ENCODE measurements around the gene TMEM98.
"Not testable (repeated sequence)": the region's sequence is repeated elsewhere in the genome, so short reads cannot be mapped to it uniquely, and the experiment has no call there.

Gene TMEM98

GRCh38 chr17:32944248-32945020 lies 16.5 kb downstream of the TMEM98 start:
- DNase-seq = no peak

GRCh38 chr17:32946375-32947135 lies 18.6 kb downstream of the TMEM98 start:
- no peak for DNase-seq

GRCh38 chr17:32947736-32948135 lies 19.8 kb downstream of the TMEM98 start:
- no peak for DNase-seq

DNA sequence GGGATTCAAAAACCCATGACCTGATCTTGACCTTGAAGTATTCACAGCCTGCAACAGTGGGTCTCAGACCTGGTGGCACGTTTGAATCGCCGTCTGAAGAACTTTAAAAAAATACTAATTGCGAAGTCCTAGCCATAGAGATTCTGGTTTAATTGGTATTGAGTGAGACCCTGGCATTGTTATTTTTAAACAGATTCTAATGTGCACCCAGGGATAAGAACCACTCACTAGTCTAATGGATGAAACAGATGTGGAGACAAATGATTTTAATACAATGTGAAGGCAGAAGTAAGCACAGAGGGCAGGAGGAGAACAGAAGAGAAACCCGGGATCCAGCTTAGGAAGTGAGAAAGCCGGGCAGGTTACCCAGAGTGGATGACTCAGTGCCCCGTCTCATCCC lies 21.2 kb downstream of the TMEM98 start:
- DNase-seq = no peak

DNA sequence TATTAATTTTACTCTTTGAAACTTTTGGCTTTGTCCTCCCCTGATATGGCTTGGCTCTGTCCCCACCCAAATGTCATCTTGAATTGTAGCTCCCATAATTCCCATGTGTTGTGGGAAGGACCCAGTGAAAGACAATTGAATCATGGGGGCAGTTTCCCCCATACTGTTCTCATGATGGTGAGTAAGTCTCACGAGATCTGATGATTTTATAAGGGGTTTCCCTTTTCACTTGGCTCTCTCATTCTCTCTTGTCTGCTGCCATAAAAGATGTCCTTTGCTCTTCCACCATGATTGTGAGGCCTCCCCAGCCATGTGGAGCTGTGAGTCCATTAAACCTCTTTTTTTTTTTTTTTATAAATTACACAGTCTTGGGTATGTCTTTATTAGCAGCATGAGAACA lies 24.5 kb downstream of the TMEM98 start:
- not testable (repeated sequence) for DNase-seq

- DNase-seq = no peak
These were observed 25.1 kb downstream of the TMEM98 start for GRCh38 chr17:32953045-32953444.

DNA sequence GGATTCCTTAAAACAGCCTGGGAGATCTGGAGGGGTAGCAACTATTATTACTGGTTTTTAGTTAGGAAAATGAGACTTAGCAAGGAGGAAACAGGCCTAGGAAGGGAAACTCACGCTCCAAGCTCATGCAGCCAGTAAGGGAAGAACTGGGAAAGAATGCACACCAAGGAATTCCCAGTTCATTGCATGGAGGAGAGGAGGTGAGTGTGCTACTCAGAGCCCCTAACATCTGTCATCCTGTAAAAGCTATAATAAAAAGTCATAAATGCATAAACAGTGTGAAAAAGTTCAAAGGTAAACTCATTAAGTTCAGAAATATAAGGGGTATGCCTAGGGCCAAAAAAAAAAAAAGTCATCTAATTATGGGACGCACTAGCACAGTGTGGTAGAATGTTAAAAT lies 25.9 kb downstream of the TMEM98 start:
- DNase-seq = no peak

DNA sequence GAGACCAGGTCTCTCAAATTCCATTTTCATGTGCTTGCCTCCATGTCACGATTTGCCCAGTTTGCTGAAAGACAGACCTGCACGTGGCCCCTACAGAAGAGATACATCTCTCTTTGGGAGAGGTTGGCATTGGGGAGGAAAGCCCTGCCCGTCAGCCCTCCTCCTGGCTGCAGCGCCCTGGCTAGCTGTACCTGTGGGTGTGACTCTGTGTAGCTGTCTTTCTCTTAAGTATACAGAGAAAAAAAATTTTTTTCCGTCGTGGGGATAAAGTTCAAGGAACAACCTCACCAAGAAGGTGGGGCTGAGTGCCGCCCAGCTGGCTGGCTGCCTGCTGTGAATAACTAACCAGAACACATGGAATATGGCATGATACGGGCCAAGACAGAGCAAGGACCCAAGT lies 26.5 kb downstream of the TMEM98 start:
- DNase-seq = no peak

DNA sequence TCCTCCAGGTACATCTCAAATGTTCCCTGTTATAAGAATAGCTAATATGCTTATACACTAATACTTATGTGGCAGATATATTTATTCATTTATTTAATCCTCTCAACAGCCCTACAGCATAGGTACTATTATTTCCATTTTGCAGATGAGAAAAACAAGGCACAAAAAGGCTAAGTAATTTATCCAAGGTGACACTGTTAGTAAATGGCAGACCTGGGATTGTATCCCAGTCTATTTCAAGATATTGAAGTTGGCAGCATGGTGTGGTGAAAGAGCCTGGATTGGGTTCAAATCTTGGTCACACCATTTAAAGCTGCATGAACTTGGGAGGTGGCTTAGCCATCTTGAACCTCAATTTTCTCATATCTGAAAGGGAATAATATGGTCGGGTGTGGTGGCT lies 27.2 kb downstream of the TMEM98 start:
- no peak for DNase-seq

DNA sequence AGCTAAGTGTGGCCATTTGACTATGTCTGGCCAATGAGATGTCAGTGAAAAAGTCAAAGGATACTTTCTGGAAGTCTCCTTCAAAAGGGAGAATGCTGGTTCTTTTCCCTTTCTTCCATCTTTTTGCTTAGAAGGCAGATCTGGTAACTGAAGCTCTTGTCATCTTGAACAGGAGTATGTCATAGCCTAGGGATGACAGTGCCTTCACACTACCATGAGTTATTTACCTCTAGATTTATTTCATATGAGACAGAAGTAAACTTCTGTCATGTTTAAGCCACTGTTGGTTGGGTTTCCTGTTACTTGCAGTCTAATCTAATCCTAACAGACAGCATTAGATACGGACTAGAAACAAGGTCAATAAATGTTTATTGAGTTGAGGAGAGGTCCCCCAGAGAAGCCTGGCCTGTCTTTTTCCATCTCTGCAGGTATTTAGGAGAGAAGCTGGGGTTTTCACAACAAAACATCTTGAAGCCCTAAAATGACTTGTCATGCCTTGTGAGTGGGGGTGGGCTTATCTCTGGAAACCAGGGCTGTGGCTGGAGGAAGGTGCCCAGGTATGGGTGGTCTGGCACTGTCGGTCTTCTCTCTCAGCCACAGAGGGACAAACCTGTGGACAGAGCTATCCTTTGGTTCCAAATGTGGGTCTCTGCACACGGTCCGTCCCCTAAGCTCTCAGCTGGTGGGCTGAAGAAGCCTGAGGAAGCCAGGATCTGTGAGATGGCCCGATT lies 28.5 kb downstream of the TMEM98 start:
- no peak for DNase-seq

DNA sequence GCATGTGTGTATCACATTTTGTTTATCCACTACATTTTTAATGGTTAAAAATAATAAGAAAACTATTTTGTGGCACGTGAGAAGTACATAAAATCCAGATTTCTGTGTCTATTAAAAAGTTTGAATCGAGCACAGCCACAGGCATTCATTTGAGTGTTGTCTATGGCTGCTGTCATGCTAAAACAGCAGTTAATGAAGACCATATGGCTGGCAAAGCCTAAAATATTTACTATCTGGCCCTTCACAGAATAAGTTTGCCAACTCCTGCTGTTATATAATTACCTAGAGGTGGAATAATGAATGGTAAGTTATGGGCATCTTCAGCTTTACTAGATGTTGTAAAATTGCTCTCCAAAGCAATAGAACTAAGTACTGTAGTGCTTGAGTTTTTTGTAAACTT lies 30.5 kb downstream of the TMEM98 start:
- no peak for DNase-seq

DNA sequence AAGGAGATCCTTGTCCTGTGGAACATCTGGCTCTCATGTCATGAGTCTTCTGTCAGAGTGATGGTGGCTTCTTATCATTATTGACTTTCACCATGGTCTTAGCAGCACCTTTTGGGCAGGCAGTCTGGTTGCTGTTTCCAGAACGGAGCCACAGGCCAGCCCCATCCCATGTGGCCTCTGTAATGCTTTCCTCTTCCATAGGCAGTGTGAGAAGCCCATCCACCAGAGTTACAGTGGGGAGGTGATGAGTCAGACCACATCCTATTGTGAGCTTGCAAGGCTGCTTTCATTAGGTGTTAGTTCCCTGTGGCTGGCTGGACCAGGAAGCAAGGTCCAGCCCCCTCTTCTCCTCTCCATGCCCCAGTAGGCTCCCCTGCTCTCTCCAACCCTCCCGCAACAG lies 32.9 kb downstream of the TMEM98 start:
- DNase-seq = no peak

DNA sequence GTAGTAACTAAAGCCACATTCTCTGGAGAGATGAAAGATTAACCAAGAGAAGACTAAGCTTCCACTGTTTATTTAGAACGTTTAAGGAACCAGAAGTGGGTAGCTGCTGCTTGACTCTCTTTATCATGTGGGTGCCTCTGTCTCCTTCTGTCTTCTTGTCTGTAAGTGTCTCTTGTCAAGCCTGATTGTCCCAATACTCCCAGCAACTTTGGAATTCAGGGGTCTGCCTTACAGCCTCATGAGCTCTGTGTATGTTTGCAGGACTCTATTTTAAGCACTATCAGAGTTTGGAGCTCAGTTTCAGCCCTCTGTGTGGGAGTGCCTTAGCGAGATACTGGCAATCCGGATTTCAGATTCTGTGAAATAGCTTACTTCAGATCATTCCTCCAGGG lies 34.4 kb downstream of the TMEM98 start:
- DNase-seq = no peak

- DNase-seq = no peak
These were observed 36.6 kb downstream of the TMEM98 start for GRCh38 chr17:32964541-32964940.

DNA sequence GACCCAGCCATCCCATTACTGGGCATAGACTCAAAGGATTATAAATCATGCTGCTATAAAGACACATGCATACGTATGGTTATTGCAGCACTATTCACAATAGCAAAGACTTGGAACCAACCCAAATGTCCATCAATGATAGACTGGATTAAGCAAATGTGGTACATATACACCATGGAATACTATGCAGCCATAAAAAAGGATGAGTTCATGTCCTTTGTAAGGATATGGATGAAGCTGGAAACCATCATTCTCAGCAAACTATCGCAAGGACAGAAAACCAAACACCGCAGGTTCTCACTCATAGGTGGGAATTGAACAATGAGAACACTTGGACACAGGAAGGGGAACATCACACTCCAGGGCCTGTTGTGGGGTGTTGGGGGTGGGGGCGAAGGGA lies 41.3 kb downstream of the TMEM98 start:
- not testable (repeated sequence) for DNase-seq

GRCh38 chr17:32970281-32970680 lies 42.3 kb downstream of the TMEM98 start:
- DNase-seq = no peak

DNA sequence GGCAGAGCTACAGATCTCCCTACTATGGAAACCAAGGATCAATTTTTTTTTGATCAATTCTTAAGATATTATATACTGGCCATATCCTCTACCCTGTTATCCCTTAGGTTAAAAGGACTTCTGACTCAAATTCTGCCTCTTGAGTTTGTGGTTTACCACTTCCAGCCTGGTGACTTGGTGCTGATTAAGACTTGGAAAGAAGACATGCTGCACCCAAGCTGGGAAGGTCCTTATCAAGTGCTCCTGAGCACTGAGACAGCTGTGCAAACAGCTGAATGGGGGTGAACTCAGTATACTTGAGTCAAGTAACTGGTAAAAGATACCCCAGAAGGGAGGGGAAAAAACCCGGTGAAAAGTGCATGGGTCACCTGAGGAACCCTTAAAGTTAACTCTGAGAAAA lies 43.2 kb downstream of the TMEM98 start:
- DNase-seq = no peak

DNA sequence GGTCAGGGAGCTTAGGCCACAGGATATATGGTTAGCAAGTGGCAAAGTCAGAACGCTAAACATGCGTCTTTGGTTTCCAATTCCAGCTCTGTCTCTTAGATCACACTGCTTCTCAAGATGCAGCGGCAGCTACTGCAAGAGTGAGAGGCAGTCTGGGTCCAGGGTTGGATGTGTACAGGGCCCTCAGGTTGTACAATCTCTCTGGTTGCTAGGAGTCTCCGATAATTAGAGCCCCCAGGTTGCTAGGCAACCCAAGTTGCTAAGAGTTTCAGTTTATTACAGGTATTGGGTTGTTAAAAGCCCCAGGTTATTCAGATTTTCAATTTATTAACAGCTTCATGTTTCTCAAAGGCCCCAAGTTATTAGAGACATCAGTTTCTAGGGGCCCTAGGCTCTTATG lies 48.2 kb downstream of the TMEM98 start:
- DNase-seq = no peak

DNA sequence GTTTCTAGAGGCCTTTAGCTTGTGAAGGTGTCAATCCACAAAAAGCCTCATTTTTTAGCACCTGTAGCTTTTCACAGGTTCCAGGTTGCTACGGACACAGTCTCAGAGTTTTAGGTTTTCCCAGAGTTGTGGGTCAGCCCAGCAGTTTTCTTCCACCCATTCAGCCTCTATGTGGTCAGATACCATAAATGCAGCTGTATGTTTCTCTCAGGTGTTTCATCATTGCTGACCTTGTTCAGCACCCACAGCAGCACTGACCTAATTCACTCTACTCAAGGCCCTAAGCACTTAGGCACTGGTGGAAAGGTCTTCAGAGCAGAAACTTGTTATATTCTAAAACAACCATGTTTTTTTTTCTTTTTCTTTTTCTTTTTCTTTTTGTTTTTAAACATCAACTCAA lies 48.7 kb downstream of the TMEM98 start:
- DNase-seq = no peak

DNA sequence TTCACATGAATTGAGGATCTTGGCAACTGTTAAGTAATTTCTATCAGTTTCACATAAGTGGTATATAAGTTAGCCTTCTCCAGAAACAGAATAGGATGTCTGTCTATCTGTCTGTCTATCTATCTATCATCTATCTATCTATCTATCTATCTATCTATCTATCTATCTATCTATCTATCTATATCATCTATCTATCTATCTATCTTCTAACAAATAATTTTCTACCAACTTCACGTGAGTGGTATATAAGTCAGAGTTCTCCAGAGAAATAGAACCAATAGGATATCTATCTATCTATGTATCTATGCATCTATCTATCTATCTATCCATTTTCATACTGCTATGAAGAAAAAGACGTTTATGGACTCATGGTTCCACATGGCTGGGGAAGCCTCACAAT lies 52.3 kb downstream of the TMEM98 start:
- DNase-seq = no peak

GRCh38 chr17:32981611-32982010 lies 53.7 kb downstream of the TMEM98 start:
- not testable (repeated sequence) for DNase-seq

DNA sequence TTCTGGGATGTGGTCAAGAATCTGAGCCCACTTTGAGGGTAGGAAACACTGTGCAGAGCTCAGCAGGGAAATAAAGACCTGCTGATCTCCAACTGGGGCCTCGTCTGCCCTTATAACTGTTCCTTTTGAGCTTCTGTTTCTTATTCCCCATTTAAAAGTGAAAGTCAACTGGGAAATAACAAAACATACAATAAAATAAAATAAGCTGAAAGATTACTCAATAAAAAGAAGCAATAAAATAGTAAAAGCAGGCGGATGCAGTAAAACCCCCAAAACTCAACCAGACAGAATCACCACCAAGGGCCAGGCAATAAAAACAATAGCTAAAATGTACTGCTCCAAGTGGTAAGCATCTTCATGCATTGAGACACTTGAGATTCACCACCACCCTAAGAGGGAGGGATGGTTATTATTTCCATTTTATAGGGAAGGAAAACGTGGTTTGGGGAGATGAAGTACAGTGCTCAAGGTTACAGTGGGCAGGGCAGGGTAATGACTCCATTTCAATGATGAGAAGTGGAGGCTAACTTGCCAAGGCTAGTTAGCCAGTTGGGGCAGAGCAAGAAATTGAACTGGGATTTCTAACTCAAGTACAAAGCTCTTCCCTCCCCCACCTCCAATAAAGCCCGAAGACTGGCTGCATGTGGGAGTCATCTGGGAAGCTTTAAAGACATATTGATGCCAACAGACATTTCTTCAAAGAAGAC lies 57.2 kb downstream of the TMEM98 start:
- no peak for DNase-seq

- DNase-seq = not testable (repeated sequence)
These were observed 59.5 kb downstream of the TMEM98 start for GRCh38 chr17:32987453-32987805.
